HCT116 (cell line): ENCODE measurements around the gene FGG. TPM values are rescaled to one million over a fixed set of nuclear protein-coding genes. Genes with fewer than 3 reads are reported as not detected.
A peak's percentile ranks its signal among the peaks of the same experiment; 100 is the strongest.

ENCODE experiments used
- ATAC-seq: fragments of 200-7000 bp; cut with Tn5 transposase; 2 replicates; pipeline ENCODE4 v1.9.1; 2020; ENCODE audit warnings: mild to moderate bottlenecking, moderate library complexity
- BruUV-seq: library from RNA; stranded (reverse); fragments of 400-500 nt; replicated peaks from 2 replicates; lab custom pipeline; 2021; lab: Mats Ljungman, UMichigan
- CTCF ChIA-PET: fragments of 300-600 bp; sonication (Branson Sonifier 250); formaldehyde crosslinking; loops from one replicate; lab custom pipeline; 2021; ENCODE audit warnings: antibody characterized with exemption; lab: Charles Lee
- POLR2A ChIA-PET: fragments of 300-600, 350-600 bp; sonication (Branson Sonifier 250); formaldehyde crosslinking; loops from one replicate; lab custom pipeline; 2021; ENCODE audit warnings: antibody characterized with exemption; lab: Charles Lee
- RAD21 ChIA-PET, 2 experiments: fragments of 300-600 bp; sonication (Branson Sonifier 250); formaldehyde crosslinking; loops; one replicate each; lab custom pipeline; 2023; ENCODE audit warnings: low total read pairs in 2 of 2; ENCODE audit not compliant: uncharacterized antibody in 2 of 2, unreplicated experiment in 2 of 2, low non-redundant PET in 1 of 2; lab: Charles Lee
- DNase-seq: peaks from one replicate; pipeline ENCODE4 v3.0.0-alpha.2; 2010; ENCODE audit warnings: low read depth, low spot score
- H2AFZ ChIP-seq: fragments of 200-600 bp; shearing (Covaris generic), sonication (generic); 2 replicates; pipeline ENCODE4 v1.6.1; 2017; ENCODE audit warnings: low read depth, mixed run types, mixed read lengths, antibody characterized with exemption, low read length; ENCODE audit not compliant: poor library complexity, severe bottlenecking
- H3K27ac ChIP-seq: 2 replicates; pipeline ENCODE4 v1.5.1; 2012; ENCODE audit warnings: low read depth, low read length
- H3K27me3 ChIP-seq: fragments of 200-600 bp; sonication (generic); 2 replicates; pipeline ENCODE4 v1.6.1; 2016; ENCODE audit warnings: mixed run types, low read length, mixed read lengths; ENCODE audit not compliant: insufficient read depth
- H3K36me3 ChIP-seq, 2 experiments: fragments of 200-500 bp in 1 of 2; fragments of 200-600 bp in 1 of 2; sonication (Bioruptor generic) in 1 of 2; sonication (generic) in 1 of 2; 2 replicates each; pipeline versions ENCODE4 v1.5.1 to v1.6.1; 2014 to 2016; ENCODE audit warnings: low read length in 2 of 2, inconsistent platforms in 1 of 2, mixed read lengths in 1 of 2, mixed run types in 1 of 2; ENCODE audit not compliant: insufficient read depth in 2 of 2, control insufficient read depth in 1 of 2
- H3K4me1 ChIP-seq, 2 experiments: fragments of 200-600 bp in 1 of 2; sonication (generic) in 1 of 2; 2 replicates each; pipeline versions ENCODE4 v1.5.1 to v1.6.1; 2012 to 2017; ENCODE audit warnings: low read length in 2 of 2, inconsistent platforms in 1 of 2, mild to moderate bottlenecking in 1 of 2, mixed read lengths in 1 of 2, mixed run types in 1 of 2, moderate library complexity in 1 of 2; ENCODE audit not compliant: insufficient read depth in 2 of 2, control insufficient read depth in 1 of 2
- H3K4me2 ChIP-seq: fragments of 200-600 bp; sonication (generic); 2 replicates; pipeline ENCODE4 v1.6.1; 2017; ENCODE audit warnings: mixed run types, low read length, mixed read lengths
- H3K4me3 ChIP-seq, 2 experiments: fragments of 200-600 bp in 1 of 2; sonication (generic) in 1 of 2; replicated peaks in 1 of 2; 2 replicates each; pipeline ENCODE4 v1.5.1; 2011 to 2016; ENCODE audit warnings: low read length in 2 of 2, control low read depth in 1 of 2, low read depth in 1 of 2, mild to moderate bottlenecking in 1 of 2, mixed read lengths in 1 of 2, mixed run types in 1 of 2
- H3K79me2 ChIP-seq: fragments of 200-600 bp; sonication (generic); 2 replicates; pipeline ENCODE4 v1.6.1; 2017; ENCODE audit warnings: mild to moderate bottlenecking, mixed run types, low read length, moderate library complexity, mixed read lengths; ENCODE audit not compliant: insufficient read depth
- H3K9ac ChIP-seq: fragments of 200-600 bp; sonication (generic); 2 replicates; pipeline ENCODE4 v1.6.1; 2016; ENCODE audit warnings: low read length, mixed read lengths
- H3K9me2 ChIP-seq: fragments of 200-600 bp; sonication (generic), shearing (Covaris generic); 2 replicates; pipeline ENCODE4 v1.6.1; 2017; ENCODE audit warnings: mixed run types, mild to moderate bottlenecking, moderate library complexity; ENCODE audit not compliant: insufficient read depth
- H3K9me3 ChIP-seq, 2 experiments: fragments of 200-500 bp in 1 of 2; fragments of 200-600 bp in 1 of 2; sonication (Bioruptor generic) in 1 of 2; sonication (generic) in 1 of 2; 2 replicates each; pipeline ENCODE4 v1.6.1; 2014 to 2017; ENCODE audit warnings: low read length in 2 of 2, mixed read lengths in 2 of 2, inconsistent platforms in 1 of 2, low read depth in 1 of 2, mild to moderate bottlenecking in 1 of 2, mixed run types in 1 of 2, moderate library complexity in 1 of 2; ENCODE audit not compliant: control insufficient read depth in 1 of 2, insufficient read depth in 1 of 2
- H4K20me1 ChIP-seq: fragments of 200-600 bp; sonication (generic), shearing (Covaris generic); 2 replicates; pipeline ENCODE4 v1.6.1; 2017; ENCODE audit warnings: mixed run types, mild to moderate bottlenecking, moderate library complexity; ENCODE audit not compliant: insufficient read depth
- CBX3 ChIP-seq: IDR thresholded peaks from 2 replicates; pipeline ENCODE4 v1.6.1; 2012; ENCODE audit warnings: low read depth
- CEBPB ChIP-seq: IDR thresholded peaks from 2 replicates; pipeline ENCODE4 v1.6.1; 2012; ENCODE audit warnings: low read depth
- CTCF ChIP-seq, 3 experiments: fragments of 200-600 bp in 1 of 3; sonication (generic) in 1 of 3; IDR thresholded peaks in 2 of 3; conservative IDR thresholded peaks in 1 of 3; 2 replicates each; pipeline ENCODE4 v1.5.1; 2012 to 2017; ENCODE audit warnings: low read depth in 2 of 3, low read length in 2 of 3, antibody characterized with exemption in 1 of 3, borderline replicate concordance in 1 of 3, control low read depth in 1 of 3, mild to moderate bottlenecking in 1 of 3, mixed read lengths in 1 of 3, mixed run types in 1 of 3, moderate library complexity in 1 of 3; ENCODE audit not compliant: insufficient read depth in 1 of 3
- EGR1 ChIP-seq: IDR thresholded peaks from 2 replicates; pipeline ENCODE4 v1.6.1; 2012; ENCODE audit warnings: low read depth
- ELF1 ChIP-seq: IDR thresholded peaks from 2 replicates; pipeline ENCODE4 v1.6.1; 2012; ENCODE audit warnings: low read depth, borderline replicate concordance
- JUND ChIP-seq: IDR thresholded peaks from 2 replicates; pipeline ENCODE4 v1.6.1; 2012
- POLR2A ChIP-seq: IDR thresholded peaks from 2 replicates; pipeline ENCODE4 v1.7.0; 2011; ENCODE audit warnings: borderline replicate concordance; ENCODE audit not compliant: insufficient read depth, insufficient read length; ENCODE audit errors: extremely low read depth
- POLR2AphosphoS5 ChIP-seq: IDR thresholded peaks from 2 replicates; pipeline ENCODE4 v1.6.1; 2011; ENCODE audit warnings: mild to moderate bottlenecking, low read depth, low read length, moderate library complexity
- RAD21 ChIP-seq: IDR thresholded peaks from 2 replicates; pipeline ENCODE4 v1.6.1; 2012; ENCODE audit warnings: low read depth, mild to moderate bottlenecking
- REST ChIP-seq: IDR thresholded peaks from 2 replicates; pipeline ENCODE4 v1.6.1; 2012; ENCODE audit warnings: low read depth
- SRF ChIP-seq: IDR thresholded peaks from 2 replicates; pipeline ENCODE4 v1.6.1; 2012; ENCODE audit warnings: low read depth
- TCF7L2 ChIP-seq: IDR thresholded peaks from 2 replicates; pipeline ENCODE4 v1.7.0; 2011; ENCODE audit warnings: borderline replicate concordance, inconsistent platforms; ENCODE audit not compliant: insufficient read depth, insufficient read length; ENCODE audit errors: extremely low read depth
- ZNF274 ChIP-seq: fragments of 200-500 bp; sonication (Bioruptor generic); IDR thresholded peaks from 2 replicates; pipeline ENCODE4 v1.6.1; 2014; ENCODE audit warnings: mild to moderate bottlenecking, low read depth, low read length, inconsistent platforms
- intact Hi-C: fragments of 100-400 bp; cut with micrococcal nuclease; formaldehyde crosslinking; loops from 2 replicates; pipeline ENCODE4 v1.10.0; 2022
- total RNA-seq: library from RNA; stranded (reverse); gene quantifications from one replicate; pipeline ENCODE4 v1.2.1, GENCODE V29; 2021; ENCODE audit not compliant: unreplicated experiment

The FGG gene
- total RNA-seq, 1 experiment from 2014 or later: 2.7 TPM

- Histone ChIP-seq H3K79me2 (no peaks in the 10 kb centered on the region), H3K9me2 (no peaks in the 10 kb centered on the region), H3K27ac (no peak overlapping the region), H3K9ac (no peak overlapping the region), H3K27me3 (no peaks in the 10 kb centered on the region), H4K20me1 (no peaks in the 10 kb centered on the region), H3K4me3 (no peak overlapping the region), H3K4me2 (peak overlapping the region; percentile 20; the same call in 1 of the 2 replicates), H3K4me1 (peaks cover 0 to 6% of the 10 kb centered on the region in 2 experiments; a peak in 1 of 4 replicates), H2AFZ (no peak overlapping the region), H3K36me3 (no peaks in the 10 kb centered on the region), H3K9me3 (no peaks in the 10 kb centered on the region)
- ChIA-PET RAD21 (no interaction called here), CTCF (interaction anchor here (1.0 kb wide), 1 partner anchor 27 kb away, joined by 3 read pairs; no protein-coding TSS in a partner anchor), POLR2A (no interaction called here)
- DNase-seq: no peak
- intact Hi-C loops: no loop called here
- no TSS peak for BruUV-seq
- TF ChIP-seq CBX3 (no peak), REST (no peak), POLR2A (no peak), POLR2AphosphoS5 (no peak)
- no peak for ATAC-seq
Measured at GRCh38 chr4:154660052-154660451, 47.6 kb upstream of the FGG start.

GRCh38 chr4:154658680-154659405, 46.4 kb upstream of the FGG start:
- DNase-seq: no peak
- Histone ChIP-seq H3K9me2 (no peaks in the 10 kb centered on the region), H3K4me3 (no peak overlapping the region), H3K9me3 (no peaks in the 10 kb centered on the region), H3K36me3 (no peaks in the 10 kb centered on the region), H3K27me3 (no peaks in the 10 kb centered on the region), H3K9ac (no peak overlapping the region), H4K20me1 (no peaks in the 10 kb centered on the region), H3K79me2 (no peaks in the 10 kb centered on the region), H3K27ac (no peak overlapping the region), H3K4me2 (no peak overlapping the region), H2AFZ (no peak overlapping the region), H3K4me1 (peaks cover 0 to 6% of the 10 kb centered on the region in 2 experiments; a peak in 1 of 4 replicates)
- CTCF ChIA-PET: no interaction called here
- BruUV-seq: no TSS peak
- intact Hi-C loops: no loop called here
- POLR2A ChIA-PET: no interaction called here
- ATAC-seq: no peak
- RAD21 ChIA-PET: no interaction called here
- TF ChIP-seq POLR2AphosphoS5 (no peak), SRF (no peak), ZNF274 (no peak), TCF7L2 (no peak), CTCF (IDR thresholded peaks at IDR 0.05 in 2 of 3, conservative IDR thresholded peaks at IDR 0.05 in 1 of 3; ENCODE audit: borderline replicate concordance in 1 of 3, insufficient read depth in 1 of 3, low read depth in 2 of 3, low read length in 2 of 3) (no peak), JUND (no peak), EGR1 (no peak), ELF1 (no peak), RAD21 (no peak), CEBPB (no peak)
